PC-3 (cell line): ENCODE measurements around the gene THUMPD3. TPM values are rescaled to one million over a fixed set of nuclear protein-coding genes. Genes with fewer than 3 reads are reported as not detected.

Experiments used
- ATAC-seq: fragments of 200-7000 bp; cut with Tn5 transposase; 2 replicates; pipeline ENCODE4 v1.9.1; 2020; ENCODE audit warnings: mild to moderate bottlenecking, moderate library complexity
- BruUV-seq: library from RNA; stranded (reverse); fragments of 400-500 nt; replicated peaks from 2 replicates; lab custom pipeline; 2021; lab: Mats Ljungman, UMichigan
- CTCF ChIA-PET: fragments of 300-600 bp; sonication (Branson Sonifier 250); formaldehyde crosslinking; loops from one replicate; lab custom pipeline; 2022; ENCODE audit warnings: antibody characterized with exemption; lab: Charles Lee
- POLR2A ChIA-PET: fragments of 300-600 bp; sonication (Branson Sonifier 250); formaldehyde crosslinking; loops from one replicate; lab custom pipeline; 2022; ENCODE audit warnings: antibody characterized with exemption; ENCODE audit not compliant: unreplicated experiment; lab: Charles Lee
- DNase-seq: peaks from one replicate; pipeline ENCODE4 v3.0.0-alpha.2; 2015
- H2AFZ ChIP-seq: fragments of 300-600 bp; sonication (generic); 2 replicates; pipeline ENCODE4 v1.6.0; 2016; ENCODE audit warnings: antibody characterized with exemption, low read length
- H3F3A ChIP-seq: fragments of 300-600 bp; sonication (generic); one replicate; pipeline ENCODE4 v1.6.0; 2017; ENCODE audit warnings: antibody characterized with exemption, low read length, control low read depth, mild to moderate bottlenecking; ENCODE audit not compliant: unreplicated experiment
- H3K27ac ChIP-seq: fragments of 300-600 bp; sonication (generic); 2 replicates; pipeline ENCODE4 v1.5.1; 2016; ENCODE audit warnings: mild to moderate bottlenecking, low read length
- H3K27me3 ChIP-seq: fragments of 300-600 bp; sonication (generic); 2 replicates; pipeline ENCODE4 v1.6.1; 2016; ENCODE audit warnings: low read length, mixed read lengths
- H3K36me3 ChIP-seq: fragments of 300-600 bp; sonication (generic); 2 replicates; pipeline ENCODE4 v1.6.1; 2016; ENCODE audit warnings: low read depth, mixed run types, low read length, mixed read lengths
- H3K4me1 ChIP-seq: fragments of 300-600 bp; sonication (generic); 2 replicates; pipeline ENCODE4 v1.5.1; 2016; ENCODE audit warnings: low read length; ENCODE audit not compliant: insufficient read depth
- H3K4me2 ChIP-seq: fragments of 300-600 bp; sonication (generic); 2 replicates; pipeline ENCODE4 v1.6.0; 2016; ENCODE audit warnings: low read length
- H3K4me3 ChIP-seq: fragments of 300-600 bp; sonication (generic); 2 replicates; pipeline ENCODE4 v1.5.1; 2016; ENCODE audit warnings: mild to moderate bottlenecking, low read length, mixed read lengths
- H3K79me2 ChIP-seq: fragments of 300-600 bp; sonication (generic); 2 replicates; pipeline ENCODE4 v1.6.1; 2017; ENCODE audit warnings: low read length, mixed read lengths
- H3K9ac ChIP-seq: fragments of 300-600 bp; sonication (generic); 2 replicates; pipeline ENCODE4 v1.6.0; 2016; ENCODE audit warnings: mild to moderate bottlenecking, low read length
- H3K9me2 ChIP-seq: fragments of 300-600 bp; sonication (generic); replicated peaks from 2 replicates; pipeline ENCODE4 v1.6.1; 2016; ENCODE audit warnings: mixed run types, low read length, mixed read lengths
- H3K9me3 ChIP-seq: fragments of 300-600 bp; sonication (generic); 2 replicates; pipeline ENCODE4 v1.6.1; 2016; ENCODE audit warnings: low read length, mixed read lengths
- H4K20me1 ChIP-seq: fragments of 300-600 bp; sonication (generic); 2 replicates; pipeline ENCODE4 v1.6.1; 2016; ENCODE audit warnings: low read length, mixed read lengths
- CTCF ChIP-seq: fragments of 300-600 bp; sonication (generic); conservative IDR thresholded peaks from 2 replicates; pipeline ENCODE4 v1.5.1; 2017; ENCODE audit warnings: antibody characterized with exemption, low read depth, mild to moderate bottlenecking, low read length
- EZH2 ChIP-seq: fragments of 300-600 bp; sonication (generic); IDR thresholded peaks from one replicate; pipeline ENCODE4 v1.6.1; 2017; ENCODE audit warnings: antibody characterized with exemption, mild to moderate bottlenecking, low read length; ENCODE audit not compliant: unreplicated experiment
- EZH2phosphoT487 ChIP-seq: fragments of 300-600 bp; sonication (generic); IDR thresholded peaks from 2 replicates; pipeline ENCODE4 v1.6.1; 2018; ENCODE audit warnings: mild to moderate bottlenecking, antibody characterized with exemption, low read length, borderline replicate concordance
- intact Hi-C: fragments of 100-400 bp; cut with micrococcal nuclease; formaldehyde crosslinking; loops from 2 replicates; pipeline ENCODE4 v1.9.0; 2023
- total RNA-seq: library from RNA; depleted of rRNA; stranded (reverse); fragments of >200 nt; gene quantifications from 2 replicates; pipeline ENCODE4 v1.2.3, GENCODE V29; 2014

The THUMPD3 gene
- total RNA-seq, 1 experiment from 2014 or later: 45.3 TPM

- Histone ChIP-seq H3F3A (no peaks in the 10 kb centered on the region), H3K79me2 (no peaks in the 10 kb centered on the region), H3K27me3 (no peaks in the 10 kb centered on the region), H3K4me1 (no peaks in the 10 kb centered on the region), H2AFZ (no peak overlapping the region), H3K4me2 (no peak overlapping the region), H3K9me3 (peaks cover 17% of the 10 kb centered on the region), H3K36me3 (peaks cover 17% of the 10 kb centered on the region), H3K27ac (no peak overlapping the region), H3K9me2 (no peaks in the 10 kb centered on the region), H3K9ac (no peak overlapping the region), H3K4me3 (no peak overlapping the region), H4K20me1 (no peaks in the 10 kb centered on the region)
- intact Hi-C loops: no loop called here
- ATAC-seq (no peak), DNase-seq (no peak)
- CTCF ChIA-PET: no interaction called here
- no TSS peak for BruUV-seq
- TF ChIP-seq EZH2: no peak
- TF ChIP-seq EZH2phosphoT487: no peak
- no peak for TF ChIP-seq CTCF
- POLR2A ChIA-PET: no interaction called here
Measured at GRCh38 chr3:9327578-9327977, 35.3 kb upstream of the THUMPD3 start.

GRCh38 chr3:9330166-9330703 is 32.6 kb upstream of the THUMPD3 start:
- H4K20me1 ChIP-seq: no peaks in the 10 kb centered on the region
- H2AFZ ChIP-seq: no peak overlapping the region
- intact Hi-C loops: no loop called here
- H3K9me3 ChIP-seq: peaks cover 17% of the 10 kb centered on the region
- H3K27ac ChIP-seq: no peak overlapping the region
- BruUV-seq: no TSS peak
- no peak for TF ChIP-seq EZH2phosphoT487
- no peak for TF ChIP-seq CTCF
- DNase-seq (no peak), ATAC-seq (no peak)
- H3K4me1 ChIP-seq: no peaks in the 10 kb centered on the region
- no peaks in the 10 kb centered on the region for H3K79me2 ChIP-seq
- no peaks in the 10 kb centered on the region for H3F3A ChIP-seq
- no peaks in the 10 kb centered on the region for H3K9me2 ChIP-seq
- no peak overlapping the region for H3K4me3 ChIP-seq
- H3K27me3 ChIP-seq: no peaks in the 10 kb centered on the region
- no peak overlapping the region for H3K4me2 ChIP-seq
- POLR2A ChIA-PET: no interaction called here
- no peak overlapping the region for H3K9ac ChIP-seq
- CTCF ChIA-PET: no interaction called here
- H3K36me3 ChIP-seq: peaks cover 17% of the 10 kb centered on the region

GRCh38 chr3:9331171-9331570 is 31.7 kb upstream of the THUMPD3 start:
- no peak for DNase-seq
- CTCF ChIA-PET: interaction anchor here (0.6 kb wide), 1 partner anchor 24 kb away, joined by 3 read pairs; no protein-coding TSS in a partner anchor
- no peak overlapping the region for H3K9ac ChIP-seq
- intact Hi-C loops: no loop called here
- H3K79me2 ChIP-seq: no peaks in the 10 kb centered on the region
- H2AFZ ChIP-seq: no peak overlapping the region
- H3K4me2 ChIP-seq: no peak overlapping the region
- H3K9me2 ChIP-seq: no peaks in the 10 kb centered on the region
- POLR2A ChIA-PET: no interaction called here
- H3K9me3 ChIP-seq: peaks cover 17% of the 10 kb centered on the region
- H3K27me3 ChIP-seq: no peaks in the 10 kb centered on the region
- peaks cover 14% of the 10 kb centered on the region for H3K36me3 ChIP-seq
- BruUV-seq: no TSS peak
- no peak overlapping the region for H3K27ac ChIP-seq
- no peak for ATAC-seq
- H3K4me1 ChIP-seq: no peaks in the 10 kb centered on the region
- no peak for TF ChIP-seq EZH2
- no peak for TF ChIP-seq EZH2phosphoT487
- no peak for TF ChIP-seq CTCF
- no peaks in the 10 kb centered on the region for H3F3A ChIP-seq
- H4K20me1 ChIP-seq: no peaks in the 10 kb centered on the region
- no peak overlapping the region for H3K4me3 ChIP-seq
